ENCODE results near the gene HSPA5. TPM values are rescaled to one million over a fixed set of nuclear protein-coding genes. Genes with fewer than 3 reads are reported as not detected.
"Not testable (repeated sequence)": the region's sequence is repeated elsewhere in the genome, so short reads cannot be mapped to it uniquely, and the experiment has no call there.

Gene HSPA5
- total RNA-seq, 1 donor from 2014 or later = 44.2 TPM

DNA sequence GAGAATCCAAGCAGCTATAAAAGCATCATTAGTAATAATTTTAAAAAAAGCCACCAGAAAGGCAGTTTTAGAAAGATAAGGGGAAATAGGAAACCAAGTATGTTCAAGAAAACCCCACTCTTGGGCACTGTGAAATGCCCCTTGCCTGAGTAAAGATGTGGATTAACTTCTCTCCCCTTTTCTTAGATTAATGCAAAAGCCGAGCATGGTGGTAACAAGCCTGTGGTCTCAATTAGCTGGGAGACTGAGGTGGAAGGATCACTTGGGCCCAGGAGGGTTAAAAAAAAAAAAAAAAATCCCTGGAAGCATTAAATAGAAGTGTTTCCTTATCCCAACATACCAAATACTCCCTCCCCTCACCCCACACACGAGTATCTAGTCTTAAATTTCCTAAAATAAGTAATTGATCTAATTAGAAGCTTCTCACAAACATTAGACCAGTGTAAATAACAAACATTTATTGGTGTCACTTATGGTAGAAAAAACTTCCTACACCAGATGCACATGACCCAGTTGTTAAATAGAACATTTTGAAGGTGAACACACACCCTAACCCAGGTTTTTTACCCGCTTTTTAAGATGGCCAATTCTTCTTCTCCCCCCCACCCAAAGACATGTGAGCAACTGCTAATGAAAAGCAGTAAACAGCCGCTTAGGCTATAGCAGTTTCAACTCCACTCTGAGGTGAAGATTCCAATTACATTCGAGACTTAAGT is 5.2 kb downstream of the HSPA5 start:
- H3K27ac ChIP-seq = peak overlapping the region; percentile 45
- no peaks in the 10 kb centered on the region for H3K27me3 ChIP-seq
- Mint-ChIP-seq H3K27ac (no peak overlapping the region), H3K4me3 (peak overlapping the region; percentile 6), H3K9me3 (no peaks in the 10 kb centered on the region), H3K27me3 (ENCODE audit: insufficient read depth, low read depth) (peaks cover 2% of the 10 kb centered on the region), H3K4me1 (peaks cover 38% of the 10 kb centered on the region), H3K36me3 (peaks cover 49% of the 10 kb centered on the region)
- no peak overlapping the region for H3K4me3 ChIP-seq
- peaks cover 56% of the 10 kb centered on the region for H3K79me2 ChIP-seq (ENCODE audit: low read depth)
- TF ChIP-seq EZH2phosphoT487 (IDR thresholded peaks at IDR 0.05) = no peak
- TF ChIP-seq, protein P1, sequence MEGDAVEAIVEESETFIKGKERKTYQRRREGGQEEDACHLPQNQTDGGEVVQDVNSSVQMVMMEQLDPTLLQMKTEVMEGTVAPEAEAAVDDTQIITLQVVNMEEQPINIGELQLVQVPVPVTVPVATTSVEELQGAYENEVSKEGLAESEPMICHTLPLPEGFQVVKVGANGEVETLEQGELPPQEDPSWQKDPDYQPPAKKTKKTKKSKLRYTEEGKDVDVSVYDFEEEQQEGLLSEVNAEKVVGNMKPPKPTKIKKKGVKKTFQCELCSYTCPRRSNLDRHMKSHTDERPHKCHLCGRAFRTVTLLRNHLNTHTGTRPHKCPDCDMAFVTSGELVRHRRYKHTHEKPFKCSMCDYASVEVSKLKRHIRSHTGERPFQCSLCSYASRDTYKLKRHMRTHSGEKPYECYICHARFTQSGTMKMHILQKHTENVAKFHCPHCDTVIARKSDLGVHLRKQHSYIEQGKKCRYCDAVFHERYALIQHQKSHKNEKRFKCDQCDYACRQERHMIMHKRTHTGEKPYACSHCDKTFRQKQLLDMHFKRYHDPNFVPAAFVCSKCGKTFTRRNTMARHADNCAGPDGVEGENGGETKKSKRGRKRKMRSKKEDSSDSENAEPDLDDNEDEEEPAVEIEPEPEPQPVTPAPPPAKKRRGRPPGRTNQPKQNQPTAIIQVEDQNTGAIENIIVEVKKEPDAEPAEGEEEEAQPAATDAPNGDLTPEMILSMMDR (IDR thresholded peaks at IDR 0.05) = no peak
- TF ChIP-seq EZH2 (IDR thresholded peaks at IDR 0.05) = no peak
- H2AFZ ChIP-seq (replicated peaks) = no peak overlapping the region
- no peak overlapping the region for H3K9ac ChIP-seq
- H3K9me3 ChIP-seq (ENCODE audit: low read depth) = no peaks in the 10 kb centered on the region
- H4K20me1 ChIP-seq (ENCODE audit: low read depth) = peaks cover 61% of the 10 kb centered on the region
- DNase-seq (ENCODE audit: low spot score) = no peak
- peaks cover 62% of the 10 kb centered on the region for H3F3A ChIP-seq (ENCODE audit: low read depth)
- peaks cover 32% of the 10 kb centered on the region for H3K36me3 ChIP-seq
- peaks cover 23% of the 10 kb centered on the region for H3K4me1 ChIP-seq
- H3K4me2 ChIP-seq = peak overlapping the region; percentile 59

DNA sequence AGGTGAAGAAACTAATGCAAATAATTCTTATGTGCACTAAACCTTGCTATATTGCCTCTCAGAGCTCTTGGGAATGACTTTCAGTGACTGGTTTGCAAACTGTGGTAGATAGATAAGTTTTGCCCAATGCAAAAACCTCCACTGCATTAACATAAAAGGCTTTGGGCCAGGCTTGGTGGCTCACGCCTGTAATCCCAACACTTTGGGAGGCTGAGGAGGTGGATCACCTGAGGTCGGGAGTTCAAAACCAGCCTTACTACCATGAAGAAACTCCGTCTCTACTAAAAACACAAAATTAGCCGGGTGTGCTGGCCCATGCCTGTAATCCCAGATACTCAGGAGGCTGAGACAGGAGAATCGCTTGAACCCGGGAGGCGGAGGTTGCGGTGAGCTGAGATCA is 7.0 kb downstream of the HSPA5 start:
- Histone ChIP-seq H3K79me2 (ENCODE audit: low read depth) (peaks cover 37% of the 10 kb centered on the region), H3F3A (ENCODE audit: low read depth) (peaks cover 53% of the 10 kb centered on the region), H3K36me3 (peaks cover 28% of the 10 kb centered on the region), H4K20me1 (ENCODE audit: low read depth) (peaks cover 42% of the 10 kb centered on the region), H3K4me1 (peaks cover 15% of the 10 kb centered on the region)
- not testable (repeated sequence) for H3K4me3 ChIP-seq; H3K9ac ChIP-seq; H3K4me2 ChIP-seq; H3K9me3 ChIP-seq (ENCODE audit: low read depth); H3K9me3 Mint-ChIP-seq; H3K27ac Mint-ChIP-seq; H3K27ac ChIP-seq; H2AFZ ChIP-seq (replicated peaks); H3K4me3 Mint-ChIP-seq; DNase-seq (ENCODE audit: low spot score); H3K27me3 Mint-ChIP-seq (ENCODE audit: insufficient read depth, low read depth); H3K27me3 ChIP-seq
- H3K4me1 Mint-ChIP-seq = peaks cover 35% of the 10 kb centered on the region
- peaks cover 37% of the 10 kb centered on the region for H3K36me3 Mint-ChIP-seq

DNA sequence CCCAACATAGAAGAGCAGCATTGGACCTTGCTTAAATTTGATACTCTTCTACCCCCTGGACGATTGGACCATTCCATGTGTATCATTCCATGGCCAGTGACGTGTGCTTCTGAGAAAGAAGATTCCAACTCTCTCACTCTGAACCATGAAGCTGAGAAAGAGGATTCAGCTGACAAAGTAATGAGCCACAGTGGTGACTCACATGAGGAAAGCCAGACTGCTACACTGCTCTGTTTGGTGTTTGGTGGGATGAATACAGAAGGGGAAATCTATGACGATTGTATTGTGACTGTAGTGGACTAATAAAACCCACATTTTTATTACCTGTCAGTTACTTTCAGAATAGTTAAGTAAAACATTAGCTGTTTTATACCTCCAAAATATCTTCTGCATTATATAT is 7.5 kb downstream of the HSPA5 start:
- H3K27me3 ChIP-seq = no peaks in the 10 kb centered on the region
- no peak overlapping the region for H3K4me2 ChIP-seq
- peaks cover 25% of the 10 kb centered on the region for H3K36me3 ChIP-seq
- no peak for DNase-seq (ENCODE audit: low spot score)
- H3K79me2 ChIP-seq (ENCODE audit: low read depth) = peaks cover 33% of the 10 kb centered on the region
- Mint-ChIP-seq H3K4me1 (peaks cover 31% of the 10 kb centered on the region), H3K27me3 (ENCODE audit: insufficient read depth, low read depth) (no peaks in the 10 kb centered on the region), H3K4me3 (no peak overlapping the region), H3K36me3 (peaks cover 33% of the 10 kb centered on the region), H3K9me3 (no peaks in the 10 kb centered on the region), H3K27ac (no peak overlapping the region)
- no peak overlapping the region for H3K27ac ChIP-seq
- H3K4me1 ChIP-seq = peaks cover 11% of the 10 kb centered on the region
- no peak overlapping the region for H3K9ac ChIP-seq
- peaks cover 38% of the 10 kb centered on the region for H4K20me1 ChIP-seq (ENCODE audit: low read depth)
- no peak overlapping the region for H2AFZ ChIP-seq (replicated peaks)
- H3K9me3 ChIP-seq (ENCODE audit: low read depth) = no peaks in the 10 kb centered on the region
- no peak for TF ChIP-seq EZH2 (IDR thresholded peaks at IDR 0.05)
- TF ChIP-seq EZH2phosphoT487 (IDR thresholded peaks at IDR 0.05) = no peak
- TF ChIP-seq, protein P1 (IDR thresholded peaks at IDR 0.05) = no peak
- H3K4me3 ChIP-seq = no peak overlapping the region
- peaks cover 48% of the 10 kb centered on the region for H3F3A ChIP-seq (ENCODE audit: low read depth)

DNA sequence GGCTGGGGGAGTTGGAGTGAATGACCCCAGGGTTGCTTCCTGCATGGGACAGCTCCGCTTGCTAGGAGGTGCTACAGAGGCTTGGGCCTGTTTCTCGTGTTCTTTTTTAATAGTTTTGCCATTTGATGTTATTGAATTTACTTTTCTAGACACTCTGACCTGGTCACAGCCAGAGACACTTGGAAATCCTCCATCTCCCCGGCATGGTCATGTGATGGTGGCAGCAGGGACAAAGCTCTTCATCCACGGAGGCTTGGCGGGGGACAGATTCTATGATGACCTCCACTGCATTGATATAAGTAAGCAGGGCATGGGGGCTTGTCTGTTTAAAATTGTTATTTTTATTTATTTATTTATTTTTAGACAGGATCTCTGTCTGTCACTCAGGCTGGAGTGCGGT is 13.4 kb downstream of the HSPA5 start:
- H3K27ac ChIP-seq = no peak overlapping the region
- no peaks in the 10 kb centered on the region for H3F3A ChIP-seq (ENCODE audit: low read depth)
- no peak overlapping the region for H3K9ac ChIP-seq
- no peak overlapping the region for H2AFZ ChIP-seq (replicated peaks)
- Mint-ChIP-seq H3K4me1 (no peaks in the 10 kb centered on the region), H3K27me3 (ENCODE audit: insufficient read depth, low read depth) (no peaks in the 10 kb centered on the region), H3K36me3 (peaks cover 2% of the 10 kb centered on the region), H3K9me3 (no peaks in the 10 kb centered on the region), H3K27ac (no peak overlapping the region), H3K4me3 (no peak overlapping the region)
- no peaks in the 10 kb centered on the region for H3K36me3 ChIP-seq
- TF ChIP-seq EZH2 (IDR thresholded peaks at IDR 0.05) = no peak
- TF ChIP-seq EZH2phosphoT487 (IDR thresholded peaks at IDR 0.05) = no peak
- TF ChIP-seq, protein P1 (IDR thresholded peaks at IDR 0.05) = no peak
- H3K27me3 ChIP-seq = no peaks in the 10 kb centered on the region
- DNase-seq (ENCODE audit: low spot score) = no peak
- no peak overlapping the region for H3K4me3 ChIP-seq
- H3K9me3 ChIP-seq (ENCODE audit: low read depth) = no peaks in the 10 kb centered on the region
- no peaks in the 10 kb centered on the region for H3K4me1 ChIP-seq
- no peaks in the 10 kb centered on the region for H3K79me2 ChIP-seq (ENCODE audit: low read depth)
- H3K4me2 ChIP-seq = no peak overlapping the region
- no peaks in the 10 kb centered on the region for H4K20me1 ChIP-seq (ENCODE audit: low read depth)

DNA sequence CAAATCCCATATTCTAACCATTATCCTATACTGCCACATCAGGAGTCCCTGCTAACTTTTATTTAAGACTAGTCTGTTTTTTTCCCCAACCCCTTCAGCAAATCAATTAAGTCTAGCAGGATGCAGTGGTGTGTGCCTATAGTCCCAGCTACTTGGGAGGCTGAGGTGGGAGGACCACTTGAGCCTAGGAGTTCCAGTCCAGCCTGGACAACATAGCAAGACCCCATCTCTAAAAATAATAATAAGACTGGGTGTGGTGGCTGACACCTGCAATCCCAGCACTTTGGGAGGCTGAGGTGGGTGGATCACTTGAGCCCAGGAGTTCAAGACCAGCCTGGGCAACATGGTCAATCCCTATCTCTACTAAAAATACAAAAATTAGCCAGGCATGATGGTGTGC is 16.3 kb downstream of the HSPA5 start:
- H3K27ac ChIP-seq; H3K9me3 Mint-ChIP-seq; H3K9me3 ChIP-seq (ENCODE audit: low read depth); H3K27me3 ChIP-seq; H3K36me3 Mint-ChIP-seq; H3K4me1 Mint-ChIP-seq; DNase-seq (ENCODE audit: low spot score); H2AFZ ChIP-seq (replicated peaks); H3K4me2 ChIP-seq; H3K4me3 Mint-ChIP-seq; H3K4me3 ChIP-seq; H3K4me1 ChIP-seq; H3K27me3 Mint-ChIP-seq (ENCODE audit: insufficient read depth, low read depth); H3K27ac Mint-ChIP-seq; H3F3A ChIP-seq (ENCODE audit: low read depth); H3K79me2 ChIP-seq (ENCODE audit: low read depth); H3K36me3 ChIP-seq; H3K9ac ChIP-seq; H4K20me1 ChIP-seq (ENCODE audit: low read depth): not testable (repeated sequence)

All from neural progenitor cell (in vitro differentiated cells).